ENCODE results near the gene MED1. TPM values are rescaled to one million over a fixed set of nuclear protein-coding genes. Genes with fewer than 3 reads are reported as not detected.
"Not testable (repeated sequence)": the region's sequence is repeated elsewhere in the genome, so short reads cannot be mapped to it uniquely, and the experiment has no call there.

MED1 gene
- total RNA-seq, 2 donors from 2014 or later = 26.4 to 27.1 TPM

- intact Hi-C loops (cut with DNase I) = no loop called here
- DNase-seq (ENCODE audit: low spot score) = no peak
These were observed 74.6 kb downstream of the MED1 start for GRCh38 chr17:39376434-39376833.

GRCh38 chr17:39367805-39368204 lies 83.3 kb downstream of the MED1 start:
- intact Hi-C loops (cut with DNase I) = loop anchor here in 1 of 2 donors (10.0 kb wide), 1 partner anchor 83 kb away; no protein-coding TSS in a partner anchor
- not testable (repeated sequence) for DNase-seq (ENCODE audit: low spot score)

- DNase-seq (ENCODE audit: low spot score) = no peak
These were observed 85.2 kb downstream of the MED1 start for GRCh38 chr17:39365872-39366271.

GRCh38 chr17:39365242-39365641 lies 85.8 kb downstream of the MED1 start:
- DNase-seq (ENCODE audit: low spot score) = no peak
- intact Hi-C loops (cut with DNase I) = loop anchor here in 1 of 2 donors (10.0 kb wide), 1 partner anchor 80 kb away; no protein-coding TSS in a partner anchor

More at GRCh38 chr17:39365872-39366271, 85.2 kb downstream of the MED1 start:
- intact Hi-C loops (cut with DNase I) = loop anchor here in 1 of 2 donors (10.0 kb wide), 1 partner anchor 81 kb away; no protein-coding TSS in a partner anchor

GRCh38 chr17:39364236-39365025 lies 86.6 kb downstream of the MED1 start:
- DNase-seq (ENCODE audit: low spot score) = no peak
- intact Hi-C loops (cut with DNase I) = loop anchor here in 1 of 2 donors (10.0 kb wide), 1 partner anchor 80 kb away; no protein-coding TSS in a partner anchor

- intact Hi-C loops (cut with DNase I) = loop anchor here in 1 of 2 donors (10.0 kb wide), 1 partner anchor 76 kb away; no protein-coding TSS in a partner anchor
- DNase-seq (ENCODE audit: low spot score) = no peak
These were observed 90.0 kb downstream of the MED1 start for GRCh38 chr17:39361064-39361463.

GRCh38 chr17:39360537-39360936 lies 90.5 kb downstream of the MED1 start:
- no peak for DNase-seq (ENCODE audit: low spot score)
- intact Hi-C loops (cut with DNase I) = loop anchor here in 1 of 2 donors (10.0 kb wide), 1 partner anchor 76 kb away; no protein-coding TSS in a partner anchor

GRCh38 chr17:39359994-39360393 lies 91.1 kb downstream of the MED1 start:
- no peak for DNase-seq (ENCODE audit: low spot score)
- intact Hi-C loops (cut with DNase I) = loop anchor here (10.0 kb wide), 2 partner anchors 65 to 75 kb away; no protein-coding TSS in a partner anchor

GRCh38 chr17:39357986-39358385 lies 93.1 kb downstream of the MED1 start:
- DNase-seq (ENCODE audit: low spot score) = no peak
- intact Hi-C loops (cut with DNase I) = loop anchor here in 1 of 2 donors (10.0 kb wide), 1 partner anchor 63 kb away; no protein-coding TSS in a partner anchor

- intact Hi-C loops (cut with DNase I) = loop anchor here in 1 of 2 donors (10.0 kb wide), 1 partner anchor 63 kb away; no protein-coding TSS in a partner anchor
- no peak for DNase-seq (ENCODE audit: low spot score)
These were observed 93.6 kb downstream of the MED1 start for GRCh38 chr17:39357488-39357887.

Other genes with a start within 250 kb of the MED1 start
- 1 to 10 TPM in 1 of 2 donors, under 1 TPM in 1; 0.71 to 1.2 TPM for gene STAC2, start 225.3 kb downstream of the MED1 start, total RNA-seq
- 10 to 100 TPM; 13.7 to 15.4 TPM for gene FBXL20, start 49.6 kb downstream of the MED1 start, total RNA-seq
- gene CDK12, start 10.2 kb upstream of the MED1 start, total RNA-seq = 10 to 100 TPM; 37.6 to 40.8 TPM
- not detected for gene NEUROD2, start 156.7 kb upstream of the MED1 start, total RNA-seq
- gene PPP1R1B, start 175.7 kb upstream of the MED1 start, total RNA-seq = 1 to 10 TPM in 1 of 2 donors, under 1 TPM in 1; 0.38 to 2.3 TPM
- gene STARD3, start 185.9 kb upstream of the MED1 start, total RNA-seq = 10 to 100 TPM; 32.8 to 35.4 TPM
- gene TCAP, start 214.1 kb upstream of the MED1 start, total RNA-seq = 1 to 10 TPM in 1 of 2 donors, under 1 TPM in 1; 0.81 to 1.0 TPM
- 1 to 10 TPM in 1 of 2 donors, under 1 TPM in 1; 0.62 to 3.1 TPM for gene PNMT, start 217.2 kb upstream of the MED1 start, total RNA-seq
- 10 to 100 TPM; 12.0 to 12.3 TPM for gene PGAP3, start 236.8 kb upstream of the MED1 start, total RNA-seq
- gene ERBB2, start 248.8 kb upstream of the MED1 start, total RNA-seq = 10 to 100 TPM; 33.0 to 42.8 TPM

Measured in posterior vena cava (tissue), 2 donors.